SK-N-SH (cell line): ENCODE measurements around the gene GNB1L. TPM values are rescaled to one million over a fixed set of nuclear protein-coding genes. Genes with fewer than 3 reads are reported as not detected.

Source experiments
- CTCF ChIA-PET: fragments of 300-600, 350-600 bp; formaldehyde crosslinking; extraction: SDS; loops from one replicate; lab custom pipeline; 2021; lab: Yijun Ruan, JAX
- POLR2A ChIA-PET: fragments of 350-600 bp; sonication (Branson Sonifier 250); formaldehyde crosslinking; extraction: SDS; loops from one replicate; lab custom pipeline; 2020; ENCODE audit warnings: antibody characterized with exemption, inconsistent platforms; lab: Yijun Ruan, JAX
- DNase-seq: peaks from one replicate; pipeline ENCODE4 v3.0.0; 2012
- H2AFZ ChIP-seq: fragments of 200-600 bp; sonication (generic); 2 replicates; pipeline ENCODE4 v1.8.1; 2016; ENCODE audit warnings: antibody characterized with exemption, mild to moderate bottlenecking, low read depth
- H3F3A ChIP-seq: fragments of 200-600 bp; sonication (generic); replicated peaks from 2 replicates; pipeline ENCODE3; 2016; ENCODE audit warnings: antibody characterized with exemption, mild to moderate bottlenecking; ENCODE audit not compliant: insufficient read depth
- H3K27ac ChIP-seq, 2 experiments: fragments of 200-500 bp in 1 of 2; fragments of 200-600 bp in 1 of 2; sonication (Bioruptor generic) in 1 of 2; sonication (generic), shearing (Covaris generic) in 1 of 2; 2 replicates each; pipeline versions ENCODE4 v1.5.1 to v1.6.1; 2014 to 2016; ENCODE audit warnings: low read depth in 2 of 2, inconsistent platforms in 1 of 2, low read length in 1 of 2, mild to moderate bottlenecking in 1 of 2, mixed read lengths in 1 of 2
- H3K27me3 ChIP-seq: fragments of 200-600 bp; sonication (generic), shearing (Covaris generic); 2 replicates; pipeline ENCODE4 v1.6.1; 2016; ENCODE audit warnings: mixed run types; ENCODE audit not compliant: insufficient read depth
- H3K36me3 ChIP-seq, 2 experiments: fragments of 200-500 bp in 1 of 2; fragments of 200-600 bp in 1 of 2; sonication (Bioruptor generic) in 1 of 2; sonication (generic) in 1 of 2; replicated peaks in 1 of 2; 2 replicates each; pipeline versions ENCODE3 to v1.5.1; 2014 to 2016; ENCODE audit warnings: low read length in 1 of 2, mild to moderate bottlenecking in 1 of 2; ENCODE audit not compliant: insufficient read depth in 2 of 2, control insufficient read depth in 1 of 2
- H3K4me1 ChIP-seq, 2 experiments: fragments of 200-500 bp in 1 of 2; fragments of 200-600 bp in 1 of 2; sonication (Bioruptor generic) in 1 of 2; sonication (generic), shearing (Covaris generic) in 1 of 2; 2 replicates each; pipeline versions ENCODE4 v1.5.1 to v1.6.1; 2014 to 2016; ENCODE audit warnings: low read depth in 1 of 2, low read length in 1 of 2, mixed run types in 1 of 2; ENCODE audit not compliant: insufficient read depth in 2 of 2, control insufficient read depth in 1 of 2
- H3K4me2 ChIP-seq: fragments of 200-600 bp; sonication (generic), shearing (Covaris generic); 2 replicates; pipeline ENCODE4 v1.6.1; 2017; ENCODE audit warnings: mixed run types
- H3K4me3 ChIP-seq, 2 experiments: fragments of 200-500 bp in 1 of 2; fragments of 200-600 bp in 1 of 2; sonication (Bioruptor generic) in 1 of 2; sonication (generic), shearing (Covaris generic) in 1 of 2; 2 replicates each; pipeline versions ENCODE4 v1.5.1 to v1.8.1; 2014 to 2016; ENCODE audit warnings: low read depth in 2 of 2, inconsistent platforms in 1 of 2, low read length in 1 of 2, mild to moderate bottlenecking in 1 of 2, mixed read lengths in 1 of 2, moderate library complexity in 1 of 2
- H3K79me2 ChIP-seq: fragments of 200-600 bp; sonication (generic); 2 replicates; pipeline ENCODE4 v1.8.1; 2017; ENCODE audit warnings: mild to moderate bottlenecking; ENCODE audit not compliant: insufficient read depth
- H3K9ac ChIP-seq: fragments of 200-600 bp; sonication (generic); 2 replicates; pipeline ENCODE4 v1.6.1; 2017; ENCODE audit warnings: mixed run types
- H3K9me2 ChIP-seq: fragments of 200-600 bp; sonication (generic); 2 replicates; pipeline ENCODE4 v1.6.1; 2017; ENCODE audit warnings: mixed run types
- H3K9me3 ChIP-seq: fragments of 200-600 bp; sonication (generic); 2 replicates; pipeline ENCODE4 v1.6.1; 2017; ENCODE audit warnings: mixed run types, mild to moderate bottlenecking, moderate library complexity
- H4K20me1 ChIP-seq: fragments of 200-600 bp; sonication (generic); 2 replicates; pipeline ENCODE4 v1.6.1; 2017; ENCODE audit warnings: mild to moderate bottlenecking, mixed run types; ENCODE audit not compliant: insufficient read depth
- ELF1 ChIP-seq: IDR thresholded peaks from 2 replicates; pipeline ENCODE4 v1.4.0; 2012
- FOXJ3 ChIP-seq: sonication (generic); formaldehyde crosslinking; IDR thresholded peaks from 2 replicates; pipeline ENCODE4 v1.5.1; 2020; ENCODE audit warnings: mild to moderate bottlenecking, missing genetic modification reagents
- FOXM1 ChIP-seq: IDR thresholded peaks from 2 replicates; pipeline ENCODE4 v1.4.0; 2012; ENCODE audit warnings: low read depth, mild to moderate bottlenecking
- GATA2 ChIP-seq: sonication (generic); formaldehyde crosslinking; IDR thresholded peaks from 2 replicates; pipeline ENCODE4 v1.5.0; 2020; ENCODE audit warnings: mild to moderate bottlenecking, missing genetic modification reagents
- IRF3 ChIP-seq: fragments of 150-350 bp; IDR thresholded peaks from 2 replicates; pipeline ENCODE4 v1.6.1; 2016; ENCODE audit warnings: mild to moderate bottlenecking, low read depth, low read length
- MXI1 ChIP-seq: IDR thresholded peaks from 2 replicates; pipeline ENCODE4 v1.6.1; 2012; ENCODE audit warnings: mild to moderate bottlenecking, low read depth, low read length, improper control_type of control experiment
- NRF1 ChIP-seq: IDR thresholded peaks from 2 replicates; pipeline ENCODE4 v1.6.1; 2012; ENCODE audit warnings: low read depth, mild to moderate bottlenecking, low read length
- PBX3 ChIP-seq: IDR thresholded peaks from 2 replicates; pipeline ENCODE4; 2012
- RAD21 ChIP-seq: IDR thresholded peaks from 2 replicates; pipeline ENCODE4 v1.6.1; 2012; ENCODE audit warnings: mild to moderate bottlenecking, low read length
- RFX5 ChIP-seq: IDR thresholded peaks from 2 replicates; pipeline ENCODE4 v1.6.1; 2012; ENCODE audit warnings: mild to moderate bottlenecking, improper control_type of control experiment, low read length
- RXRA ChIP-seq: IDR thresholded peaks from 2 replicates; pipeline ENCODE4 v1.4.0; 2012; ENCODE audit warnings: low read depth, mild to moderate bottlenecking, borderline replicate concordance
- SIN3A ChIP-seq: IDR thresholded peaks from 2 replicates; pipeline ENCODE4 v1.6.1; 2012; ENCODE audit warnings: low read depth, mild to moderate bottlenecking, low read length, moderate library complexity, borderline replicate concordance
- SMC3 ChIP-seq: IDR thresholded peaks from 2 replicates; pipeline ENCODE4 v1.6.1; 2012; ENCODE audit warnings: low read depth, low read length, improper control_type of control experiment
- TEAD4 ChIP-seq: IDR thresholded peaks from 2 replicates; pipeline ENCODE4 v1.4.0; 2012; ENCODE audit warnings: mild to moderate bottlenecking, borderline replicate concordance; ENCODE audit not compliant: insufficient read depth
- YY1 ChIP-seq: IDR thresholded peaks from 2 replicates; pipeline ENCODE4 v1.4.0; 2012; ENCODE audit warnings: low read depth, mild to moderate bottlenecking
- WGBS: methylation state at CpG from one replicate; pipeline ENCODE4 v1.1.6; 2017; ENCODE audit warnings: low lambda C conversion rate; 5-methylcytosine and 5-hydroxymethylcytosine counted together
- polyA plus RNA-seq, 3 experiments: library from polyadenylated mRNA; depleted of rRNA; stranded (reverse); fragments of >200 nt; gene quantifications; 2 replicates each; pipeline ENCODE4 v1.2.3, GENCODE V29; 2012

The GNB1L gene
- polyA plus RNA-seq, 1 of the 3 experiments (the other 2 are of a cell fraction): 5.9 TPM

- no peak overlapping the region for H3K27ac ChIP-seq
- no peak overlapping the region for H3K4me2 ChIP-seq
- H3K79me2 ChIP-seq: no peaks in the 10 kb centered on the region
- ChIA-PET CTCF (interaction anchor here (1.0 to 5.1 kb wide), 5 partner anchors 12 to 171 kb away, joined by 3 to 49 read pairs (median 4); no protein-coding TSS in a partner anchor), POLR2A (no interaction called here)
- TF ChIP-seq SIN3A (no peak), ELF1 (no peak), TEAD4 (no peak), RAD21 (no peak), RFX5 (no peak), FOXM1 (no peak), RXRA (no peak), FOXJ3 (CRISPR knock-in tag) (no peak), NRF1 (no peak), GATA2 (CRISPR knock-in tag) (no peak), PBX3 (no peak), SMC3 (no peak), MXI1 (no peak), IRF3 (no peak), YY1 (no peak)
- no peak overlapping the region for H3K9ac ChIP-seq
- H3K4me3 ChIP-seq: no peak overlapping the region
- no peak overlapping the region for H2AFZ ChIP-seq
- no peaks in the 10 kb centered on the region for H3K36me3 ChIP-seq
- H3K9me2 ChIP-seq: no peaks in the 10 kb centered on the region
- H3K4me1 ChIP-seq: peaks cover 0 to 10% of the 10 kb centered on the region in 2 experiments; a peak in 1 of 4 replicates
- 90% methylated on average over 6 of the region's 6 CpGs for WGBS
- no peaks in the 10 kb centered on the region for H4K20me1 ChIP-seq
- no peak for DNase-seq
- H3F3A ChIP-seq: no peaks in the 10 kb centered on the region
- H3K9me3 ChIP-seq: no peaks in the 10 kb centered on the region
- no peaks in the 10 kb centered on the region for H3K27me3 ChIP-seq
These were observed 111.6 kb downstream of the GNB1L start for GRCh38 chr22:19743081-19743480.

- Histone ChIP-seq H3K4me2 (no peak overlapping the region), H3K9me3 (no peaks in the 10 kb centered on the region), H3K9ac (no peak overlapping the region), H3K79me2 (no peaks in the 10 kb centered on the region), H2AFZ (no peak overlapping the region), H3K4me1 (peaks cover 0 to 13% of the 10 kb centered on the region in 2 experiments; a peak in 1 of 4 replicates), H3K9me2 (no peaks in the 10 kb centered on the region), H3F3A (no peaks in the 10 kb centered on the region), H3K27me3 (no peaks in the 10 kb centered on the region), H4K20me1 (no peaks in the 10 kb centered on the region), H3K4me3 (no peak overlapping the region), H3K27ac (no peak overlapping the region), H3K36me3 (no peaks in the 10 kb centered on the region)
- ChIA-PET POLR2A (no interaction called here), CTCF (interaction anchor here (1.0 to 5.1 kb wide), 5 partner anchors 11 to 171 kb away, joined by 3 to 49 read pairs (median 4); no protein-coding TSS in a partner anchor)
- no peak for DNase-seq
- no peak for TF ChIP-seq MXI1
- TF ChIP-seq FOXM1: no peak
- 76% methylated on average over 17 of the region's 21 CpGs for WGBS
These were observed 112.3 kb downstream of the GNB1L start for GRCh38 chr22:19742160-19743066.
